Astrocyte of the spinal cord (primary cell): Measurements from ENCODE around the gene TRMT2A.

Source experiments
- DNase-seq: peaks from one replicate; pipeline ENCODE4 v3.0.0; 2011; ENCODE audit warnings: low read depth, low spot score
- H3K4me3 ChIP-seq: 2 replicates; pipeline ENCODE4 v1.5.1; 2011; ENCODE audit warnings: low read depth, mild to moderate bottlenecking, low read length, moderate library complexity
- CTCF ChIP-seq: IDR thresholded peaks from 2 replicates; pipeline ENCODE4 v1.5.1; 2012; ENCODE audit warnings: low read depth, mild to moderate bottlenecking, low read length, inconsistent platforms
- in situ Hi-C: cut with HindIII; loops from 2 replicates; pipeline ENCODE4 v1.10.0; 2017; ENCODE audit warnings: low sequenced_read_pairs

TRMT2A gene

GRCh38 chr22:20108757-20109230 lies 8.2 kb downstream of the TRMT2A start:
- in situ Hi-C loops, result no loop called here
- no peak for TF ChIP-seq CTCF
- no peak for DNase-seq
- H3K4me3 ChIP-seq, result no peak overlapping the region

DNA sequence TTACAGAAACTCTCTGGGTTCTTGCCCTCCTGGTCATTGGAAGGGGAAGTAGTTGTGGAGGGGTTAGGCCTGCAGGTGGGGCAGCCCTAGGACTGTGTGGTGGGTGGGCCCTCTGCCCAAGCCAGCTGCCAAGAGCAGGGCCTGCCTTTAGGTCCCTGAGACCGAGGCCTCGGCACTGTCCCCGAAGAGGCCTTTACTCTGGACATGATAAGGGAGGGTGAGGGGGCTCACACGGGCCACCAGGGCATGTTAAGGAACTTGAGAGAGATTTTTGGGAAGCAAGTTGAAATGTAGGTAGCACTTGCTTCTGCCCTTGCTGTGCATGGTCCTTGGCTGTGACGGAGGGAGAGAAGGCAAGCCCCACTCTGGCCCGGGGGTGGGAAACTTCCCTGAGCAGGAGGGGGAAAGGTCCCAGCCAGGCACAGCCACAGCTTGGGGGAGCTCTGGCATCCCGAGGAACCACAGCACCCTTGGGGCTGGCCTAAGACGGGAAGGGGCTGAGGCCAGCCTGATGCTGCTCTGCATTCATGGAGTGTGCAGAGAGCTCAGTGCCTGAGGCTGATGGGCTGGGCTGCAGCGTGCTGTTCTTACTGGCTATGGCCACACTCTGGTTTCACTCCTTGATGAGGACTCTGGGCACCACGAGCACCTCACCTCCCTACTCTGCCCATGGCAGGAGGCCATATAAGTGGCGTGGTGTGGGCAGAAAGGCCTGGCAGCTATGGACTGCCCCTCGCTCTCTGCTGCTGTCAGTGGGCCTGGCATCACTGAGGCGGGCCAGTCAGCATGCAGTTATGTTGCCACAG lies 8.9 kb downstream of the TRMT2A start:
- in situ Hi-C loops, result no loop called here
- no peak for TF ChIP-seq CTCF
- no peak for DNase-seq
- no peak overlapping the region for H3K4me3 ChIP-seq

GRCh38 chr22:20107471-20107901 lies 9.5 kb downstream of the TRMT2A start:
- no peak for DNase-seq
- in situ Hi-C loops, result no loop called here
- no peak for TF ChIP-seq CTCF

DNA sequence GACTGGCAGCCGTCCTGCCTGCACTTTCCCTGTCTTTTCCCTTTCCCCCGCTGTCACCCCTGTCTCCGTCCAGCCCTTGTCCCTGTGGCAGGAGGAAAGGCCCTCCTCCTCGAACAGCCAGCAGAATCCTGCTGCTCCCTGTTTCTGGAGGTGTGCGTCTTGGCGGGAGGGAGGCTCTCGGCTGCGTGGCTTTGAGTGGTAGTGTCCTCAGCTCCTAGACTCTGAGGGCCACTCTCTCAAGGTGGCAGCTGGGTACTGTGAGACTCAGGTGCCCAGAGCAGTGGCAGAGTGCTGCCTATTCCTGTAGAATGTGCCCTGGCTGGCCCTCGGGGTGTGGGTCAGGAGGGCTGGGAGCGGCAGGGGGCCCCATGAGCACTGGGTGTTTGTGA lies 10.2 kb downstream of the TRMT2A start:
- no peak overlapping the region for H3K4me3 ChIP-seq
- TF ChIP-seq CTCF, result no peak
- in situ Hi-C loops, result no loop called here
- DNase-seq, result no peak

More at GRCh38 chr22:20107471-20107901, 9.5 kb downstream of the TRMT2A start:
- H3K4me3 ChIP-seq, result no peak overlapping the region

- DNase-seq, result no peak
- in situ Hi-C loops, result no loop called here
- no peak for TF ChIP-seq CTCF
- no peak overlapping the region for H3K4me3 ChIP-seq
These were observed 10.7 kb downstream of the TRMT2A start for GRCh38 chr22:20106205-20106848.

DNA sequence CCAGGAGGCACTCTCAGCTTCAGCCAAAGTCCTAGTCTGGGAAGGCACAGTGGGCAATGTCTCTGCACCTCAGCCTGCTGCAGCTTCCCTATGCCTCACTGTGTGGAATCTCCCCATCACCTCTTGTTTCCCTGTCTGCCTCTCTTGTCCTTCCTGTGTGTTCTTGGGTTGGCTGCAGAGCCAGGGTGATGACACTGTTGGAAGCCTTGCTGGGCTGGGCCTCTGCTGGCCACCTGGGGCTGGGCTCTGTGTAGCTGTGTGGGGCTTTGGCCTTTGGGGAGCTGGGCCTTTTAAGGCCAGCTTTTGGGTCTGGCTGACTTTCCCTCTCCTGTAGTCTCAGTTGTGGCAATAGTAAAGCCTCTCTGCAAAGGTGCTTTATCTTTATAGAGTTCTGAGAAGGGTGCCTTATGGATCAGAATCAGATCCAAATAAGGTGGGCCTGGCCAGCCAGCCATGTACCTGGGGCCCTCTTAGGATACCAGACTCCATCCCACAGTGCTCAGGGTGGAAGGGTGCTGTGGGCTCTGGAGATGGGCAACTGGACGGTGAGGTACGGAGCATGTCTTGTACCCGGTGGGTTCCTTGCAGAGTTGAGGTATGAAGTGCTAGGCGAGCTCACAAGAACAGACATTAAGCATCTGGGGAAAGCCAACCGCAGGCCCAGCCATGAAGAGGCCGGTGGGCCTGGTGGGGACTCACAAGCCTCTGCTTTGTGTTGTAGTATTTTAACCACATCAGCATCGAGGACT lies 11.4 kb downstream of the TRMT2A start:
- H3K4me3 ChIP-seq, result no peak overlapping the region
- no peak for TF ChIP-seq CTCF
- in situ Hi-C loops, result no loop called here

More for the DNA sequence above, 11.4 kb downstream of the TRMT2A start:
- no peak for DNase-seq
